OCI-LY3 (cell line): ENCODE measurements around the gene POP7.

Experiments
- CTCF ChIP-seq: fragments of 200-600, 300-600 bp; sonication (generic); IDR thresholded peaks from 2 replicates; pipeline ENCODE4 v1.5.1; 2014; ENCODE audit warnings: antibody characterized with exemption, low read length, low read depth
- EZH2phosphoT487 ChIP-seq: fragments of 200-600 bp; shearing (Covaris generic); IDR thresholded peaks from 2 replicates; pipeline ENCODE4 v1.6.1; 2018; ENCODE audit warnings: antibody characterized with exemption, mixed run types, low read depth

- TF ChIP-seq CTCF (no peak), EZH2phosphoT487 (no peak)
Observed at GRCh38 chr7:100671353-100672327, 34.3 kb upstream of the POP7 start.
